ENCODE data around the gene SYTL2. TPM values are rescaled to one million over a fixed set of nuclear protein-coding genes. Genes with fewer than 3 reads are reported as not detected.

Gene SYTL2
- total RNA-seq, 2 donors from 2014 or later: 1.7 to 3.4 TPM

DNA sequence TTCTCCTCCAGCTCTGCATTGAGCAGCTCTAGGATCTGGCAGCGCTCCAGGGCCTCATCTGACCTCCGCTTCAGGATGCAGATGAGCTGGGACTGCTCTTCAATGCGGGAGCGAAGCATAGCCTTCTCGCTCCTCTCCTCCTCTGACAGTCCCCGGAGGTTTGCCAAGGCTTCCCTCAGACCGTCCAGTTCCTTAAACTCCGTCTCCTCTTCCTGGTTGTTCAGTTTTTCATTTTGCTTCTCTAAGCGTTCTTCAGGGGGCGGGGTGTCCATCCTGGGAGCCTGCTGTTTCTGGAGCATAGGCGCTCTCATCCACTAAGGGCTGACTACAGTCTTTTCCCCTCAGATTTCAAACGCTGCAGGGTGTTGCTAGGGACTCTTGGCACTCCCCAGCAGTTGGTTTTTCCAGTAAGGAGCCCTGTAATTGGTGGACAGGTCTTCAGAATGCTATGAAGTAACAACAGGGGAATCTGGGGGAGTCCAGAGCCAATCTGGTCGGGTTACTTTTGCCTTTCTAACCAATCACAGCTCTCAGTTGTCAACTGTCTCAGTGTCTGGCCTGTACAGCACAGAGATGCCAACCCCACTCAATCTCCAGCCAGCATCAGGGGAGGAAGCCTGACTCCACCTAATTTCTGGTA, 125.0 kb downstream of the SYTL2 start, which contains the start of gene CCDC89:
Gene CCDC89, minus strand, starts transcription at position 376 of the 640 bp plus-strand sequence. Its CDS starts 65 bp downstream, at position 311.
- Histone ChIP-seq H3K27me3 (ENCODE audit: control insufficient read depth, insufficient read depth, low read length, poor library complexity, severe bottlenecking) (no peaks in the 10 kb centered on the region), H3K9ac (ENCODE audit: extremely low read depth, low read length, poor library complexity, severe bottlenecking) (no peak within 1 kb of the TSS), H3K9me3 (ENCODE audit: control insufficient read depth, low read length) (no peaks in the 10 kb centered on the region), H3K4me1 (ENCODE audit: control insufficient read depth, insufficient read depth, low read length) (peaks cover 1% of the 10 kb centered on the region), H3K27ac (ENCODE audit: low read depth, low read length) (no peak within 1 kb of the TSS), H3K4me3 (ENCODE audit: low read length) (no peak within 1 kb of the TSS), H3K36me3 (ENCODE audit: control insufficient read depth, insufficient read depth, low read length) (no peaks in the 10 kb centered on the region)
- no peaks in the 10 kb centered on the region for H3K27me3 Mint-ChIP-seq (ENCODE audit: insufficient read depth)
- WGBS, 2 experiments (ENCODE audit: insufficient coverage in 1 of 2, insufficient read length in 1 of 2): 91 to 92% methylated on average over 13 of the region's 13 CpGs
- TF ChIP-seq, protein P1, sequence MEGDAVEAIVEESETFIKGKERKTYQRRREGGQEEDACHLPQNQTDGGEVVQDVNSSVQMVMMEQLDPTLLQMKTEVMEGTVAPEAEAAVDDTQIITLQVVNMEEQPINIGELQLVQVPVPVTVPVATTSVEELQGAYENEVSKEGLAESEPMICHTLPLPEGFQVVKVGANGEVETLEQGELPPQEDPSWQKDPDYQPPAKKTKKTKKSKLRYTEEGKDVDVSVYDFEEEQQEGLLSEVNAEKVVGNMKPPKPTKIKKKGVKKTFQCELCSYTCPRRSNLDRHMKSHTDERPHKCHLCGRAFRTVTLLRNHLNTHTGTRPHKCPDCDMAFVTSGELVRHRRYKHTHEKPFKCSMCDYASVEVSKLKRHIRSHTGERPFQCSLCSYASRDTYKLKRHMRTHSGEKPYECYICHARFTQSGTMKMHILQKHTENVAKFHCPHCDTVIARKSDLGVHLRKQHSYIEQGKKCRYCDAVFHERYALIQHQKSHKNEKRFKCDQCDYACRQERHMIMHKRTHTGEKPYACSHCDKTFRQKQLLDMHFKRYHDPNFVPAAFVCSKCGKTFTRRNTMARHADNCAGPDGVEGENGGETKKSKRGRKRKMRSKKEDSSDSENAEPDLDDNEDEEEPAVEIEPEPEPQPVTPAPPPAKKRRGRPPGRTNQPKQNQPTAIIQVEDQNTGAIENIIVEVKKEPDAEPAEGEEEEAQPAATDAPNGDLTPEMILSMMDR (conservative IDR thresholded peaks at IDR 0.05): no peak
- no peaks in the 10 kb centered on the region for H3K36me3 Mint-ChIP-seq (ENCODE audit: low read depth)
- H3K4me1 Mint-ChIP-seq: peaks cover 11% of the 10 kb centered on the region
- H3K4me3 Mint-ChIP-seq: no peak within 1 kb of the TSS
- no peak within 1 kb of the TSS for H3K27ac Mint-ChIP-seq
- H3K9me3 Mint-ChIP-seq: no peaks in the 10 kb centered on the region
- no peak for DNase-seq

DNA sequence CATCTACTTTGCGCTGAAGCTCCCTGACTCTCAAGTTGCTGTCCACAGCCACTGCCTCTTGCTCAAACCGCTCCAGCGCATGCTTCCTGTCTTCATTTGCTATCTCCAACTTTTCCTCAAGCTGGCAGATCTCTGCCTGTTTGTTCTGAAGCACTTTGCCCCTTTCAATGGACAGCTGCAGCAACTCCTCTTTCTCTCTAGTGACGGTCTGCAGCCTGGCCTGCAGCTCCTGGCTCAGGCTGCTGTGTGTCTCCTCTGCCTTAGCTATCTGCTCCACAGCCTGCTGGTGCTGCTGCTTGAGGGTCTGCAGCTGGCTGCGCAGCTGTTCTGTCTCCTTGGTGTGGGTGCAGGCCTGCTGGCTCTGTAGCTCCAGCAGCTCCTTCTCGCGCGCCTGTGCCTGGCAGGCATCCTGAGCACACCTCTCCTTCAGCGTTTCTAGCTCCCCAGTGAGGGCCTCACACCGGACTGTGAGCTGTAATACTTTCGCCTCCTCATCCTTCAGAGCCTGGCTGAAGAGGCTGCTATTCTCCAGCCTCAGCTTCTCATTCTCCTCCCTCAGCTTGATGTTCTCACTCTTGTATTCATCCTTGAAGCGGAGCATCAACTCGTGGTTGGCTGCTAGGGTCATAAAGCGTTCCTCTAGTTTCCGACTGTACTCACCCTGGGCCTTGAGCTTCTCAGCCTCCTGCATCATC, 125.7 kb downstream of the SYTL2 start:
- H3K9me3 Mint-ChIP-seq: no peaks in the 10 kb centered on the region

More for the DNA sequence above, 125.7 kb downstream of the SYTL2 start:
- Histone ChIP-seq H3K27me3 (ENCODE audit: control insufficient read depth, insufficient read depth, low read length, poor library complexity, severe bottlenecking) (no peaks in the 10 kb centered on the region), H3K4me1 (ENCODE audit: control insufficient read depth, insufficient read depth, low read length) (peaks cover 4% of the 10 kb centered on the region), H3K27ac (ENCODE audit: low read depth, low read length) (no peak overlapping the region), H3K9me3 (ENCODE audit: control insufficient read depth, low read length) (no peaks in the 10 kb centered on the region), H3K9ac (ENCODE audit: extremely low read depth, low read length, poor library complexity, severe bottlenecking) (no peak overlapping the region), H3K4me3 (ENCODE audit: low read length) (no peak overlapping the region), H3K36me3 (ENCODE audit: control insufficient read depth, insufficient read depth, low read length) (no peaks in the 10 kb centered on the region)
- Mint-ChIP-seq H3K4me3 (no peak overlapping the region), H3K4me1 (peaks cover 13% of the 10 kb centered on the region), H3K27me3 (ENCODE audit: insufficient read depth) (no peaks in the 10 kb centered on the region), H3K27ac (no peak overlapping the region), H3K36me3 (ENCODE audit: low read depth) (no peaks in the 10 kb centered on the region)
- 92 to 93% methylated on average over 15 of the region's 15 CpGs for WGBS, 2 experiments (ENCODE audit: insufficient coverage in 1 of 2, insufficient read length in 1 of 2)
- DNase-seq: peak; percentile 49
- TF ChIP-seq, protein P1 (conservative IDR thresholded peaks at IDR 0.05): no peak

Measured in endodermal cell (in vitro differentiated cells).